Activated CD4-positive, alpha-beta T cell treated with anti-CD3 and anti-CD28 coated beads, Interleukin-2, amount 50 U/mL, for 1 hour (primary cell): ENCODE results near the gene ERG.

Experiments used
- DNase-seq: peaks from one replicate; pipeline ENCODE4 v3.0.0-alpha.2; 2020

ERG gene

GRCh38 chr21:38430401-38430984 is 67.8 kb downstream of the ERG start:
- DNase-seq = no peak

- no peak for DNase-seq
These were observed 69.3 kb downstream of the ERG start for GRCh38 chr21:38429011-38429410.

DNA sequence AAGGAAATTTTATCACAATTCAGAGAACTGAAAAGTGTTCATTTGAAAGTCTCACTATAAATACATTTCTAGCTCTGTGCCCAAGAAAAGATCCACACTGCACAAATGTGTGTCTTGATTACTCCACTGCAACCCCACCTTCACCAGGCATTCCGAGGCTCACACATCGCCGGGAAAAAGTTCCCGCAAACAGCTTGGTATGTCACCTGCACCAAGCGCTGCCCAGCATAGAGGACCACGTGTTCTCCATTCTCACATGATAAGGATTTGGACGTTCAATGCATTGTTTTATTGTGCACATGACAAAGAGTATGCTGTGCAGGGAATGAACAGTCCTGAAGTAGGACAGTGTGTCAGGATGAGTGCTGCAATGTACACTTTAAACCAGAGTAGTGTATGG is 70.1 kb downstream of the ERG start:
- no peak for DNase-seq

DNA sequence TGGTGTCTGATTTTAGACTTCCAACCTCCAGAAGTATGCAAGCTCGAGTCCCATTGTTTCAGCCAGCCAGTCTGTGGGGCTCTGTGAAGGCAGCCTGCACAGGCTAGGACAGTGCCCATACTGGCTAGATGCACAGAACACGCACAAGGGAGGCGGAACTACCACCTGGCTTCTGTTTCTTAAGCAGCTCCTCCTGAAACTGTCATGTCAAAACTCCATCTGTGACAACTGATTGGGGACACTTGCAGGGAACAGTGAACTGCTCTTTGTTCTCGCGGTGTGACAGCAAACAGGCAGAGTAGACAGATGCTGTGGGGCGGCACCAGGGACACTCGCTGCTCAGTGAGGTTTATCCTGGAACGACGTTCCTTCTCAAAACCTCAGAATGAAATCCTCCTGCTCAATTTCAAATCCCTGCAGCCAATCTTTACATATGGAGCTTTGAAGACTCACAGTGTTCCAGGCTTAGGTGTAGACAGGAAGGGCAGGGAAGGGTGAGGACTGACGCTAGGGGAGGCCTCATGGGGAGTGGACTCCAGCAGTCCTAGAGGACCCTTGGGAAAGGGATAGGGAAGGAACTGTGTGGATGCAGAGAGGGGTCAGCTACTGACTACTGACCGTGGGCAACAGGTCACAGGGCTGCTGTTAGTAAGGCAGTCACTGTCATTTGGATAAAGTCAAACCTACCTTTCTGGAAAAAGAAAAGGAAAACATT is 73.8 kb downstream of the ERG start:
- DNase-seq = no peak

DNA sequence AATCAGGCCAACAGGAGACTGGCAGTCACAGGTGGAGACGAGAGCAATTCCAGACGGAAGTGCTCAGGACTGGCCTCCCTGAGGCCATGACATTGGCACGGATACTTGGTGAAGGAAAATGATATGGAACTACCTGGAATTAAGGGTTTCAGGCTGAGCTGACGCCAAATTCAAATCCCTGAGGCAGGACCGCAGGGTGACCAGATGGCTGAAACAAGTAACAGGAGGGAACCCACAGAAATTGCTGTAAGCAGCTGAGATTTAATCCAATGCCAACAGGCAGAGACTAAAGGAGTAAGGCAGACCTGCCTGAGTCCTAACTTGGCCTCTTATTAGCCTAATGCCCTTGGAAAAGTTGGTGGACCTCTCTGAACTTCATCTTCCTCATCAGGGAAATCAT is 76.2 kb downstream of the ERG start:
- DNase-seq = no peak

- no peak for DNase-seq
These were observed 78.1 kb downstream of the ERG start for GRCh38 chr21:38420140-38420539.

GRCh38 chr21:38417726-38418125 is 80.6 kb downstream of the ERG start:
- DNase-seq = no peak

- no peak for DNase-seq
These were observed 81.5 kb downstream of the ERG start for GRCh38 chr21:38416791-38417190.

DNA sequence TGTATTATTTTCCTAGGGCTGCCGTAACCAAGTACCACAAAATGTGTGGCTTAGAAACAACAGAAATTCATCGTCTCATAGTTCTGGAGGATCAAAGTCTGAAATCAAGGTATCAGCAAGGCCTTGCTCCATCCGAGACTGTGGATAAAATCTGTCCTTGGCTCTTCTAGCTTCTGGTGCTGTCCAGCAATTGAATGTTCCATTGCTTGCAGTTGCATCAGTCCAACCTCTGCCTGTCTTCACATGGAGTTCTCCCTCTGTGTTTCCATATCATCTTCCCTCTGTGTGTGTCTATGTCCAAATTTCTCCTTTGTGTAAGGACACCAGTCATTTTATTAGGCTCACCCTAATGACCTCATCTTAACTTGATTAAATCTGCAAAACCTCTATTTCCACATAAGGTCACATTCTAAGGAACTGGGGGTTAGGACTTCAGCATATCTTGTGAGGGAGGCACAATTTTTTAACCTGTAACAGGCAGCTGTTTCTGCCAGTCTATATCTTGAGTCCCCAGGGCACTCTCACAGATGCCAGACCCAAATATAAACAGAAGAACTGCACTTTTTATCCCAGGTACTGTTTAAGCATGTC is 84.2 kb downstream of the ERG start:
- DNase-seq = no peak

DNA sequence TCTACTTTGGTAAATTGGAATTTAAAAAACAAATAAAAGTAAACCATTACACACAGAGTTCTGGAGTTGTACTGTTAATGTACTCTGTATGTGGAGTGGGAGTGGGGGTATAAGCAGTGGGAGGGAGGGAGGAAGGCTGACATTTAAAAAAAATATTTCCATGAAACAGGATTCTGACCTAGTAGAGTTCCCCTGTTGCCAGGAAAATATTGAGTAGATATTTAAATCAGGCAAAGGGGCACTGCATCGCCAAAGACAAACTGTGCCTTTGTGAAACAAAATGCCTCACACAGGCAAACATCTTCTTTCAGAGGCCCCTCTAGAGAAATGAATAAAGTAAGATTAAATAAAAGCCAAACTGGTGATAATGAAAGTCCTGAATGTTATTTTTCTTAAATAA is 87.8 kb downstream of the ERG start:
- DNase-seq = no peak

- DNase-seq = no peak
These were observed 88.4 kb downstream of the ERG start for GRCh38 chr21:38409907-38410306.

DNA sequence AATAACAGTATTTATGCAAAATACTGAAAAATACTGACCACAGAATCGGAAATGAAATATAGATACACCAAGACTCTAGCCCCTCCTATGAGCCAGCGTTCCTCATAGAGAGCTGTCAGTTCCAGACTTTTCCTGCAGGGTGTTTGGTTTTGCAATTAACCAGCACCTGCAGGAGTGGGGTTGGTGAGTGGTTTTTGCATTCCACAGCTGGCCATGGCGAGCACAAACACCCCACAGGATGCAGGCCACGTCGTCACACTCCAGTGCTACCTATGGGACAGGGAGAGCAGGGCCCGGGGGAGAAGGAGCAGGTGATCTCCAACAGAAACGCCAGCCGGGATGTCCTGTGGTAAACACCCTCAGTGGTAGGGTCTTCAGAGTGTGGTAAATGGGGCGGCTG is 94.1 kb downstream of the ERG start:
- no peak for DNase-seq

DNA sequence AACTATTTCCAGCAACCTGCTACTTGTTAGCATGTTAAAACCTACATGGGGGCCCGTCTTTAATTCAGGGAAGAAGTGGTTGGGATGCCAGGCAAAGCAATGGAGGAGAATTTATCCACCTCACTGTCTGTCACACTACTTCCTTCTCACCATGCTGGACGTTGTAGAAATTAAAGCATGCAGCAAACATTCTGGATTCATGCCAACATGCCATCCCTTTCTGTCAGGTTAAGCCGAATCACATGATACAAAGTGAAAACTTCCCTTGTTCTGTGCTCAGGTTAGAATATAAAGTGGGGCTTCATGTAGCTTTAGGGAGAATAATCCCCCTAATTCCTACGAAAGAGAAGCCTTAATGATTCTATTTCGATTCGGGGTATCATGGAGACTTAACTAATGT is 95.5 kb downstream of the ERG start:
- DNase-seq = no peak

- no peak for DNase-seq
These were observed 96.0 kb downstream of the ERG start for GRCh38 chr21:38402291-38402690.

GRCh38 chr21:38401191-38401926 is 96.9 kb downstream of the ERG start:
- DNase-seq = no peak

DNA sequence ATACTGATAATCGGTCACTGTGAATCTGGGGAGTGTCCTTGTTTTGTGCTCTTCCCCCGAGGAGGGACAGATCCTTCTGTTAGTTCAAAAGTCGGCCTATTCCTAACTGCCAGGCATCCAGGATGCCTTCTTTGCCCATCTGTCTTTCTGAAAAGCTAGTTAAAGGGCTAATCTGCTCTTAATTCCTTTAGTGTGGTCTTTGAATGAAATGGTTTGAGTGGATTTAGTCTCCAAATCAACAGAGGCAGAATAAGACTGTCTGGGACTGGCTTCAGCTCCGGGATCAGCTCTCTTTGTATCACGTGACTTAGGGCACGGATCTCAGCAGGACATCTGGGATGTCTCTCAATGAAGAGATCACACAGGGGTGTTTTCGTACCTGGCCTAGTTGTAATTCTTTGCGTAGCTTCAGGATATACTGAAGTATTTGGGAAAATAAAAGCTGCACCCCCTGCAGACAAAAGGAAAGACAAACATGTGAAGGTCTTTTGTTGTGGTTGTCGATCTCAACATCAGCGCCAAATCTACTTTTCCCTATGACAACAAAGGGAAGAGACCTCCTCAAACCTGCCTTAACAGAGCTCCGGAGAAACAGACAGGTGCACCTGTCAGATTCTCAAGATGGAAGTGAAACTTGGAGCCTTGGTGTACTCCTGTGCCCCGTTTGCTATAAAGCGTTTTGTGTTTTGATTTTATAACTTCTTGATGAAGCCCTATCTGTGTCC is 97.9 kb downstream of the ERG start:
- no peak for DNase-seq

- no peak for DNase-seq
These were observed 99.2 kb downstream of the ERG start for GRCh38 chr21:38399103-38399502.

DNA sequence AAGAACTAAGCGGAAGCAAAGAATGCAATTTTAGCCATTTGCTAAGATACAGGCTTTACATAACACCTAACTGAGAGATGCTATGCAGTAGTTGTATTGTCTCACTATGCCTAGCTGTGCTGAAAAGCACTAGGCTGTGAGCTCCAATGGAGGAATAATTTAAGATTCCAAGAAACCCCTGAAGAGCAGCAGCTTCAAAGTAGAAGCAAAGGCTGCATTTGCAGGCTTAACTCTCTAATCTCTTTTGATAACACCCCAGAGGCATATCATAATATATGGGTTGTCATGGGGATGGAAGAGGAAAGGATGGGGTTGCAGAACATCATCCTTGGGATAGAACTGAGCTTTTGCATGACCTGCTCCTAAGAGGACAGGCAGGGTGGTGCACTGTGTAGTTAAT is 102.0 kb downstream of the ERG start:
- no peak for DNase-seq

DNA sequence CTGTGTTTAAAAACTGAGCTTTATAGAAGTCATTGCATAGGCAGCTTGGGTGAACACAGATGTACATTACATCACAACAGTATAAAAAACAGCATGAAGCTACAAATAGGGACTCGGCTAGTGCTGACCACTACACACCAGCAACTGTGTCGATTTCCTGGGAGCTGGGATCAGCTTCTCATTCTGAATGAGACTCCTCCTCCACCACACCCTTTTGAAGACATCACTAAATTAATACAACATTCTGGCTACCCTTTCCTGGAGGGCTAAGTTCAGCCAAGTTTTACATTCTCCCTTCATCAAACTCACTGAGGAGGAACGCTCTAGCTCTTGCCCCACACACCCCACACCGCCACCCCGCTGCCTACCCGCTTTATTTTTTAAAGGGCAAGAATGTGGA is 102.7 kb downstream of the ERG start:
- DNase-seq = no peak

GRCh38 chr21:38392661-38393060 is 105.6 kb downstream of the ERG start:
- no peak for DNase-seq

DNA sequence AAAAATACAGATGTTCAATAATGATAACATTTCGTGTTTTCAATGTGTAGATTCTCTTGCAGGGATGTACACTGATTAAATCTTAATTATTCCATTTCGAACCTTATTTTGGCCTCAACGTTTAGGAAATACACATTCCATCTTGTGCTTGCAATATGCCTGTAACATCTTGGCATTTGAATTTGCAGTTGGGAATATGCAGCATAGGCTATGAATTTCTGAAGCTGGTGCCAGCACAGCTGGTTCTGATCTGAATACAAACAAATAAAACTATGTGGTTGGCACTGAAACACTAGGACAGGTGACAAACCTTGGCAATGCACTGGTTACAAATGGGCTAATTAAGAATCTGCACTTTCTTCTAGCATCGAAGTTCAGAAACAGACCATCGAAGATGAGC is 108.4 kb downstream of the ERG start:
- DNase-seq = no peak

DNA sequence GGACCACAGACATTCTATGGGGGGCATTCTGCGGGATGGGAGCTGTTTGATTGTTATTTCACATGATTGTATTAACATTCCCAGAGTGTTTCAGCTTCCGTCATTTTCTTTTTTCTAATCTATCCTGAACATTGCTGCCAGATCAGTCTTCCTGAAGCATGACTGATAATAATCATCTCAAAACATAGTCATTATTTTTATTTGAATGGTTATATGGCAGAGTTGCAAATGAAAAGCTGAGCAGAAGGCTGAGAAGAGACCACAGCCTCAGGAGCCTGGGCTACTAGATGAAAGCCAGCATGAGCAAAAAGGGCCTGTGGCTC is 109.0 kb downstream of the ERG start:
- DNase-seq = no peak

DNA sequence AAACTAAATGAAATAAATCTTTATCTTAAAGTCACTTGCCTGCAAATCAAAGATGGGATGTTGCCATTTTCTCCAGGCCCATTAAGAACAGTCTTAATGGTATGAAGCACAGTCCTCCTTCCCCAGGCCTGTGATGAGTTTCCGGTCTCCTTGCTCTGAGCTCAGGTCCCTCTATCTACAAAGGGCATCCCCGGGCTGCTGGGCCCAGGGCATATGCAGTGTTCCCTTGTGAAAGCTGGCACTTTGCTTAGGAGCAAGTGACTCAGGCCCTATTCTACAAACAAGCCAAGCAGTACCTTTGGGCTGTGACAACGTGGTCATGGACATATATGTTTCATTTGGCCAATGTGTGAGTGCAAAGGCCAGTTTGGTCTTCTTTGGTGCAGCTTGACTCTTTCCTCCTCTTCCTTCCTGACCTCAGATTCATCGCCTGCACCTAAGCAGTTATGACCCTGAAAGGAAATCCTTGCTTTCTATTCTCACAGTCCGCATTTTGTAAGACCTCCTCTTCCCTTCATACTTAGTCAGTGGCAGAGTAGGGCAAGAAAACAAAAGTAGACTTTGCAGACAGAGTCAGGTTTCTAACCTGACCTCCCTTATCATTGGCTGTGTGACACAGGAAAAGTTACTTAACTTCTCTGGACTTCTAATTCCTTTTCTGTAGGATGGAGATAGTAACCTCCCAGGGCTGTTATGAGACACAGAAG is 109.5 kb downstream of the ERG start:
- DNase-seq = no peak
